HepG2 (cell line): ENCODE measurements around the gene SOBP. TPM values are rescaled to one million over a fixed set of nuclear protein-coding genes. Genes with fewer than 3 reads are reported as not detected.

Source experiments
- ELF4 ChIP-seq: sonication (generic); formaldehyde crosslinking; IDR thresholded peaks from 2 replicates; pipeline ENCODE4 v1.5.0; 2020; ENCODE audit warnings: missing genetic modification reagents, mild to moderate bottlenecking, moderate library complexity, borderline replicate concordance
- FIP1L1 ChIP-seq: fragments of 200-400 bp; formaldehyde crosslinking; IDR thresholded peaks from 2 replicates; pipeline ENCODE4 v1.6.1; 2018; ENCODE audit warnings: low read depth, mild to moderate bottlenecking, low read length, moderate library complexity, borderline replicate concordance; ENCODE audit not compliant: insufficient read depth
- GATA4 ChIP-seq: sonication (generic); IDR thresholded peaks from 2 replicates; pipeline ENCODE4 v1.6.1; 2016; ENCODE audit warnings: antibody characterized with exemption, low read depth, borderline replicate concordance
- HOXD1 ChIP-seq: sonication (generic); formaldehyde crosslinking; IDR thresholded peaks from 2 replicates; pipeline ENCODE4 v1.5.0; 2020; ENCODE audit warnings: missing genetic modification reagents
- NFYC ChIP-seq: IDR thresholded peaks from 2 replicates; pipeline ENCODE4 v1.6.1; 2016; ENCODE audit warnings: missing genetic modification reagents, missing compliant biosample characterization
- NKX3-1 ChIP-seq: sonication (generic); formaldehyde crosslinking; IDR thresholded peaks from 2 replicates; pipeline ENCODE4 v1.5.0; 2020; ENCODE audit warnings: missing genetic modification reagents
- NR2F1 ChIP-seq, 2 experiments: fragments of 450-650 bp in 1 of 2; formaldehyde crosslinking in 1 of 2; IDR thresholded peaks; 2 replicates each; pipeline versions ENCODE4 v1.5.0 to v1.6.1; 2016 to 2020; ENCODE audit warnings: mild to moderate bottlenecking in 1 of 2, missing compliant biosample characterization in 1 of 2, missing genetic modification reagents in 1 of 2, moderate library complexity in 1 of 2
- SIX1 ChIP-seq: sonication (generic); formaldehyde crosslinking; IDR thresholded peaks from 2 replicates; pipeline ENCODE4 v1.4.0; 2020; ENCODE audit warnings: missing genetic modification reagents, borderline replicate concordance
- SOX6 ChIP-seq, 2 experiments: fragments of 450-650 bp in 1 of 2; sonication (generic) in 1 of 2; formaldehyde crosslinking in 1 of 2; IDR thresholded peaks; 2 replicates each; pipeline versions ENCODE4 v1.4.0 to v1.6.1; 2017 to 2020; ENCODE audit warnings: antibody characterized with exemption in 1 of 2, mild to moderate bottlenecking in 1 of 2, missing genetic modification reagents in 1 of 2
- SPEN ChIP-seq: sonication (generic); formaldehyde crosslinking; IDR thresholded peaks from 2 replicates; pipeline ENCODE4 v1.5.1; 2020; ENCODE audit warnings: low read depth, mild to moderate bottlenecking, missing genetic modification reagents
- U2AF1 ChIP-seq: fragments of 200-400 bp; formaldehyde crosslinking; optimal IDR thresholded peaks from 2 replicates; pipeline ENCODE3; 2017; ENCODE audit warnings: mild to moderate bottlenecking, low read depth, low read length
- ZBTB20 ChIP-seq: sonication (generic); formaldehyde crosslinking; IDR thresholded peaks from 2 replicates; pipeline ENCODE4 v1.8.1; 2023; ENCODE audit warnings: missing genetic modification reagents, low read depth, mild to moderate bottlenecking, borderline replicate concordance
- ZBTB8A ChIP-seq: sonication (generic); formaldehyde crosslinking; IDR thresholded peaks from 2 replicates; pipeline ENCODE4 v1.4.0; 2020; ENCODE audit warnings: mild to moderate bottlenecking, low read depth, missing genetic modification reagents, borderline replicate concordance
- ZNF383 ChIP-seq: sonication (generic); formaldehyde crosslinking; IDR thresholded peaks from 2 replicates; pipeline ENCODE4 v1.4.0; 2020; ENCODE audit warnings: missing genetic modification reagents, mild to moderate bottlenecking, borderline replicate concordance
- ZNF567 ChIP-seq: sonication (generic); formaldehyde crosslinking; IDR thresholded peaks from 2 replicates; pipeline ENCODE4 v1.8.1; 2023; ENCODE audit warnings: mild to moderate bottlenecking, missing genetic modification reagents, borderline replicate concordance
- ZNF589 ChIP-seq: sonication (generic); formaldehyde crosslinking; conservative IDR thresholded peaks from 2 replicates; pipeline ENCODE4 v1.8.0; 2022; ENCODE audit warnings: mild to moderate bottlenecking, moderate library complexity, missing genetic modification reagents
- ZNF652 ChIP-seq: IDR thresholded peaks from 2 replicates; pipeline ENCODE4 v1.6.1; 2016; ENCODE audit warnings: low read depth, borderline replicate concordance
- ZXDC ChIP-seq: sonication (generic); formaldehyde crosslinking; IDR thresholded peaks from 2 replicates; pipeline ENCODE4 v1.5.0; 2020; ENCODE audit warnings: mild to moderate bottlenecking, missing genetic modification reagents
- polyA plus RNA-seq, 8 experiments: library from polyadenylated mRNA; depleted of rRNA in 3 of 8; stranded (reverse) in 7 of 8; unstranded in 1 of 8; fragments of >200 nt; fragmentation: Illumina TruSeq in 4 of 8; extraction: Trizol in 4 of 8; gene quantifications; 2 replicates each; pipeline versions ENCODE4 v1.2.1 to v1.2.3, GENCODE V29; 2011 to 2016; ENCODE audit warnings: low read depth in 4 of 8, missing spikeins in 1 of 8, mixed read lengths in 1 of 8; ENCODE audit not compliant: insufficient read depth in 1 of 8
- total RNA-seq, 5 experiments: library from RNA; depleted of rRNA; stranded (reverse); fragments of >200 nt; fragmentation: Illumina TruSeq; extraction: Trizol; gene quantifications; 2 replicates each; pipeline ENCODE4 v1.2.3, GENCODE V29; 2016; ENCODE audit warnings: low read depth in 1 of 5
- TF ChIP-seq, protein P1 (sequence below): sonication (generic); formaldehyde crosslinking; IDR thresholded peaks from 2 replicates; pipeline ENCODE4 v1.5.1; 2020; ENCODE audit warnings: missing genetic modification reagents, mild to moderate bottlenecking, borderline replicate concordance
- TF ChIP-seq, protein P2 (sequence below): sonication (generic); formaldehyde crosslinking; IDR thresholded peaks from 2 replicates; pipeline ENCODE4 v1.5.1; 2020; ENCODE audit warnings: missing genetic modification reagents, mild to moderate bottlenecking, borderline replicate concordance

The SOBP gene
- total and polyA plus RNA-seq, 2 of the 13 experiments (the other 11 are each of a cell fraction or from before 2014, with no cell fraction given), result 1.5 to 6.9 TPM

DNA sequence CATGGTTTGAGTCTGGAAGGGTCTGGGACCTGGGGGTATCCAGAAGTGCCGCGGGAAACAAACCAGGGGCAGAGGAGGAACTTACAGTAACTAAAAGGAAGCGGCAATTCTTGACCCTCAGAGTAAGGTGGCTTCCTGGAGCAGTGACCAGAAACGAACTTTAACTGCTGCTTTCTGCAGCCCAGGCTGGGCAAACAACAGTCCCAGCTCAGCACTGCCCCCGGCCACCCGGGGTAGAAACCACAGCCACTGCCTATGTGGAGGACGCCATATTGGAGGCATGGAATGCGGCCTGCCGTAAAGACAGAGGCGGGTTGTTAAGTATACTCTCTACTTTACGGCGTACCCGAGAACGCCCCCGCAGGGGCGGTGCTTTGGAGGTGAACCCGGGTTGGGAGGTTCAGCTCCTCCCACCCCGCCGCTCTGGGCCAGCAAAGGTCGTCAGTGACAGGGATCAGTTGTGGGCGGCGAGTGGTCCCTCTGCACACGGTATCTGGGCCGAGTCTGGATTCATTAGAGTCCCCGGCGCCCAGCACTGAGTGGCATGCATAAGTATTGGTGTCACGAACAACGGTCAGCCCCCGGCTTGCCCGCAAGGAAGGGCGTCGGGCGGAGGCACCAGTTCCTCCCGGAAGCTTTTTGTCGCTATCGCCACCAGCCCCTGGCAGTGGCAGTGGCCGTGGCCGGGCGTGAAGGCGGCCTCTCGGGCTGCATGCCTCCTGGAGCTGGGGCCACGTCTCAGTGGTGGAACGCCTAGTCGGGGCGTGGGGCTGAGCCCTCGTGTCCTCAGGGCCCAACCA, 30.4 kb upstream of the SOBP start, which contains the start of gene PDSS2 (continued):
- TF ChIP-seq, protein P1, sequence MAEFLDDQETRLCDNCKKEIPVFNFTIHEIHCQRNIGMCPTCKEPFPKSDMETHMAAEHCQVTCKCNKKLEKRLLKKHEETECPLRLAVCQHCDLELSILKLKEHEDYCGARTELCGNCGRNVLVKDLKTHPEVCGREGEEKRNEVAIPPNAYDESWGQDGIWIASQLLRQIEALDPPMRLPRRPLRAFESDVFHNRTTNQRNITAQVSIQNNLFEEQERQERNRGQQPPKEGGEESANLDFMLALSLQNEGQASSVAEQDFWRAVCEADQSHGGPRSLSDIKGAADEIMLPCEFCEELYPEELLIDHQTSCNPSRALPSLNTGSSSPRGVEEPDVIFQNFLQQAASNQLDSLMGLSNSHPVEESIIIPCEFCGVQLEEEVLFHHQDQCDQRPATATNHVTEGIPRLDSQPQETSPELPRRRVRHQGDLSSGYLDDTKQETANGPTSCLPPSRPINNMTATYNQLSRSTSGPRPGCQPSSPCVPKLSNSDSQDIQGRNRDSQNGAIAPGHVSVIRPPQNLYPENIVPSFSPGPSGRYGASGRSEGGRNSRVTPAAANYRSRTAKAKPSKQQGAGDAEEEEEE (CRISPR knock-in tag), result peak; percentile 93
- TF ChIP-seq ZBTB20 (CRISPR knock-in tag) (0 out of 2 replicates have a peak, but pooled peaks have one; percentile 14), GATA4 (0 out of 2 replicates have a peak, but pooled peaks have one; percentile 5), U2AF1 (peak; percentile 22), ZXDC (CRISPR knock-in tag) (0 out of 2 replicates have a peak, but pooled peaks have one; percentile 71), HOXD1 (peak; percentile 42; the same call in 1 of the 2 replicates), ZNF567 (CRISPR knock-in tag) (no peak), ZNF383 (peak; percentile 78; the same call in 1 of the 2 replicates), ELF4 (CRISPR knock-in tag) (no peak), SOX6 (IDR thresholded peaks at IDR 0.05) (no peak), SOX6 (CRISPR knock-in tag; IDR thresholded peaks at IDR 0.05) (peak; percentile 65), NKX3-1 (peak; percentile 71; the same call in 1 of the 2 replicates), ZBTB8A (CRISPR knock-in tag) (0 out of 2 replicates have a peak, but pooled peaks have one; percentile 35), ZNF652 (CRISPR knock-in tag) (0 out of 2 replicates have a peak, but pooled peaks have one; percentile 15), SPEN (CRISPR knock-in tag) (peak; percentile 72), ZNF589 (CRISPR knock-in tag) (peak; percentile 42; the same call in 1 of the 2 replicates), FIP1L1 (no peak), SIX1 (CRISPR knock-in tag) (no peak), NR2F1 (CRISPR knock-in tag; IDR thresholded peaks at IDR 0.05) (peak; percentile 56 to 66; a peak in 2 of 4 replicates), NFYC (CRISPR knock-in tag) (no peak)
- TF ChIP-seq, protein P2, sequence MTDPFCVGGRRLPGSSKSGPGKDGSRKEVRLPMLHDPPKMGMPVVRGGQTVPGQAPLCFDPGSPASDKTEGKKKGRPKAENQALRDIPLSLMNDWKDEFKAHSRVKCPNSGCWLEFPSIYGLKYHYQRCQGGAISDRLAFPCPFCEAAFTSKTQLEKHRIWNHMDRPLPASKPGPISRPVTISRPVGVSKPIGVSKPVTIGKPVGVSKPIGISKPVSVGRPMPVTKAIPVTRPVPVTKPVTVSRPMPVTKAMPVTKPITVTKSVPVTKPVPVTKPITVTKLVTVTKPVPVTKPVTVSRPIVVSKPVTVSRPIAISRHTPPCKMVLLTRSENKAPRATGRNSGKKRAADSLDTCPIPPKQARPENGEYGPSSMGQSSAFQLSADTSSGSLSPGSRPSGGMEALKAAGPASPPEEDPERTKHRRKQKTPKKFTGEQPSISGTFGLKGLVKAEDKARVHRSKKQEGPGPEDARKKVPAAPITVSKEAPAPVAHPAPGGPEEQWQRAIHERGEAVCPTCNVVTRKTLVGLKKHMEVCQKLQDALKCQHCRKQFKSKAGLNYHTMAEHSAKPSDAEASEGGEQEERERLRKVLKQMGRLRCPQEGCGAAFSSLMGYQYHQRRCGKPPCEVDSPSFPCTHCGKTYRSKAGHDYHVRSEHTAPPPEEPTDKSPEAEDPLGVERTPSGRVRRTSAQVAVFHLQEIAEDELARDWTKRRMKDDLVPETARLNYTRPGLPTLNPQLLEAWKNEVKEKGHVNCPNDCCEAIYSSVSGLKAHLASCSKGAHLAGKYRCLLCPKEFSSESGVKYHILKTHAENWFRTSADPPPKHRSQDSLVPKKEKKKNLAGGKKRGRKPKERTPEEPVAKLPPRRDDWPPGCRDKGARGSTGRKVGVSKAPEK (CRISPR knock-in tag), result no peak
